Keratinocyte (primary cell): ENCODE results near the gene ZNF467. TPM values are rescaled to one million over a fixed set of nuclear protein-coding genes. Genes with fewer than 3 reads are reported as not detected.

Source experiments
- DNase-seq: peaks from one replicate; pipeline ENCODE4 v3.0.0-alpha.2; 2011; ENCODE audit warnings: low read depth, missing footprints, low spot score
- FAIRE-seq: peaks from 2 replicates; lab custom pipeline; 2011; peaks lifted over from hg19 to GRCh38; lab: Jason Lieb, UNC
- H2AFZ ChIP-seq: 2 replicates; pipeline ENCODE4 v1.6.0; 2012; ENCODE audit warnings: low read length, control low read depth, inconsistent platforms; ENCODE audit not compliant: control insufficient read depth
- H3K27ac ChIP-seq: 2 replicates; pipeline ENCODE4 v1.5.1; 2011; ENCODE audit warnings: low read length; ENCODE audit not compliant: control insufficient read depth, insufficient read depth
- H3K27me3 ChIP-seq: 3 replicates; pipeline ENCODE4 v1.6.0; 2011; ENCODE audit warnings: low read length; ENCODE audit not compliant: control insufficient read depth, insufficient read depth; ENCODE audit errors: extremely low read depth
- H3K36me3 ChIP-seq, 2 experiments: 2 replicates in 1 of 2; 3 replicates in 1 of 2; pipeline ENCODE4 v1.5.1; 2011; ENCODE audit warnings: low read length in 2 of 2, mild to moderate bottlenecking in 1 of 2; ENCODE audit not compliant: control insufficient read depth in 2 of 2, insufficient read depth in 2 of 2; ENCODE audit errors: extremely low read depth in 1 of 2
- H3K4me1 ChIP-seq: 3 replicates; pipeline ENCODE4 v1.5.1; 2011; ENCODE audit warnings: low read length; ENCODE audit not compliant: control insufficient read depth, insufficient read depth; ENCODE audit errors: extremely low read depth
- H3K4me2 ChIP-seq: 3 replicates; pipeline ENCODE4 v1.6.0; 2011; ENCODE audit warnings: low read depth, low read length; ENCODE audit not compliant: control insufficient read depth, insufficient read depth; ENCODE audit errors: extremely low read depth
- H3K4me3 ChIP-seq, 3 experiments: fragments of 200-600 bp in 1 of 3; sonication (generic) in 1 of 3; 2 replicates in 2 of 3; 3 replicates in 1 of 3; pipeline ENCODE4 v1.5.1; 2011 to 2016; ENCODE audit warnings: low read length in 3 of 3, mild to moderate bottlenecking in 3 of 3, control low read depth in 2 of 3, inconsistent platforms in 1 of 3, low read depth in 1 of 3, mixed read lengths in 1 of 3, mixed run types in 1 of 3, moderate library complexity in 1 of 3; ENCODE audit not compliant: control insufficient read depth in 2 of 3, insufficient read depth in 2 of 3; ENCODE audit errors: extremely low read depth in 1 of 3
- H3K79me2 ChIP-seq: 2 replicates; pipeline ENCODE4 v1.6.0; 2012; ENCODE audit warnings: low read length; ENCODE audit not compliant: control insufficient read depth, insufficient read depth
- H3K9ac ChIP-seq: 3 replicates; pipeline ENCODE4 v1.6.0; 2011; ENCODE audit warnings: low read length; ENCODE audit not compliant: control insufficient read depth, insufficient read depth; ENCODE audit errors: extremely low read depth
- H3K9me1 ChIP-seq: 3 replicates; pipeline ENCODE4 v1.6.0; 2011; ENCODE audit warnings: low read length; ENCODE audit not compliant: control insufficient read depth, insufficient read depth; ENCODE audit errors: extremely low read depth
- H3K9me3 ChIP-seq: 2 replicates; pipeline ENCODE4 v1.5.1; 2012; ENCODE audit warnings: low read depth, low read length; ENCODE audit not compliant: control insufficient read depth
- H4K20me1 ChIP-seq: 3 replicates; pipeline ENCODE4 v1.6.0; 2011; ENCODE audit warnings: low read length; ENCODE audit not compliant: control insufficient read depth, insufficient read depth; ENCODE audit errors: extremely low read depth
- EZH2 ChIP-seq: IDR thresholded peaks from one replicate; pipeline ENCODE4 v1.6.1; 2012; ENCODE audit warnings: inconsistent platforms, mild to moderate bottlenecking, low read length, moderate library complexity
- dilution Hi-C: fragments of 300-500 bp; cut with MboI; formaldehyde crosslinking; loops from one replicate; pipeline ENCODE4 v1.7.0; 2020; ENCODE audit warnings: low sequenced_read_pairs; ENCODE audit not compliant: extremely low pct_ligation_motif_present
- polyA plus RNA-seq, 5 experiments: library from polyadenylated mRNA; depleted of rRNA in 3 of 5; stranded (reverse) in 3 of 5; stranded (forward) in 1 of 5; unstranded in 1 of 5; fragments of >200 nt; gene quantifications; 1 replicate in 1 of 5; 2 replicates in 3 of 5; 3 replicates in 1 of 5; pipeline versions ENCODE4 v1.2.1 to v1.2.3, GENCODE V29; 2011 to 2012; ENCODE audit warnings: missing spikeins in 2 of 5, low read depth in 1 of 5, low replicate concordance in 1 of 5
- TF ChIP-seq, protein P1 (sequence below), 3 experiments: IDR thresholded peaks in 1 of 3; conservative IDR thresholded peaks in 1 of 3; optimal IDR thresholded peaks in 1 of 3; 2 replicates in 2 of 3; 3 replicates in 1 of 3; pipeline versions ENCODE3 to v1.5.1; 2011; ENCODE audit warnings: low read length in 3 of 3, mild to moderate bottlenecking in 3 of 3, moderate library complexity in 2 of 3, control low read depth in 1 of 3, inconsistent platforms in 1 of 3; ENCODE audit not compliant: insufficient read depth in 2 of 3; ENCODE audit errors: extremely low read depth in 1 of 3

Gene ZNF467
- polyA plus RNA-seq, 1 donor (not counting 4 experiments of a cell fraction or from before 2014, with no cell fraction given): 0.31 TPM

- DNase-seq (no peak), FAIRE-seq (no peak)
- Histone ChIP-seq H3K27me3 (peaks cover 3% of the 10 kb centered on the region), H3K9me1 (no peaks in the 10 kb centered on the region), H3K36me3 (peaks cover 2 to 13% of the 10 kb centered on the region in 2 experiments), H4K20me1 (no peaks in the 10 kb centered on the region), H3K79me2 (no peaks in the 10 kb centered on the region), H2AFZ (no peak overlapping the region), H3K4me3 (no peak overlapping the region), H3K9me3 (no peaks in the 10 kb centered on the region), H3K27ac (no peak overlapping the region), H3K9ac (no peak overlapping the region), H3K4me2 (no peak overlapping the region), H3K4me1 (peaks cover 8% of the 10 kb centered on the region)
- TF ChIP-seq EZH2: no peak
- TF ChIP-seq, protein P1, sequence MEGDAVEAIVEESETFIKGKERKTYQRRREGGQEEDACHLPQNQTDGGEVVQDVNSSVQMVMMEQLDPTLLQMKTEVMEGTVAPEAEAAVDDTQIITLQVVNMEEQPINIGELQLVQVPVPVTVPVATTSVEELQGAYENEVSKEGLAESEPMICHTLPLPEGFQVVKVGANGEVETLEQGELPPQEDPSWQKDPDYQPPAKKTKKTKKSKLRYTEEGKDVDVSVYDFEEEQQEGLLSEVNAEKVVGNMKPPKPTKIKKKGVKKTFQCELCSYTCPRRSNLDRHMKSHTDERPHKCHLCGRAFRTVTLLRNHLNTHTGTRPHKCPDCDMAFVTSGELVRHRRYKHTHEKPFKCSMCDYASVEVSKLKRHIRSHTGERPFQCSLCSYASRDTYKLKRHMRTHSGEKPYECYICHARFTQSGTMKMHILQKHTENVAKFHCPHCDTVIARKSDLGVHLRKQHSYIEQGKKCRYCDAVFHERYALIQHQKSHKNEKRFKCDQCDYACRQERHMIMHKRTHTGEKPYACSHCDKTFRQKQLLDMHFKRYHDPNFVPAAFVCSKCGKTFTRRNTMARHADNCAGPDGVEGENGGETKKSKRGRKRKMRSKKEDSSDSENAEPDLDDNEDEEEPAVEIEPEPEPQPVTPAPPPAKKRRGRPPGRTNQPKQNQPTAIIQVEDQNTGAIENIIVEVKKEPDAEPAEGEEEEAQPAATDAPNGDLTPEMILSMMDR (optimal IDR thresholded peaks at IDR 0.05 in 1 of 3, IDR thresholded peaks at IDR 0.05 in 1 of 3, conservative IDR thresholded peaks at IDR 0.05 in 1 of 3; ENCODE audit: extremely low read depth in 1 of 3, insufficient read depth in 2 of 3, low read length in 3 of 3): no peak
- dilution Hi-C loops: no loop called here
These were observed 38.7 kb downstream of the ZNF467 start for GRCh38 chr7:149734791-149735075.

DNA sequence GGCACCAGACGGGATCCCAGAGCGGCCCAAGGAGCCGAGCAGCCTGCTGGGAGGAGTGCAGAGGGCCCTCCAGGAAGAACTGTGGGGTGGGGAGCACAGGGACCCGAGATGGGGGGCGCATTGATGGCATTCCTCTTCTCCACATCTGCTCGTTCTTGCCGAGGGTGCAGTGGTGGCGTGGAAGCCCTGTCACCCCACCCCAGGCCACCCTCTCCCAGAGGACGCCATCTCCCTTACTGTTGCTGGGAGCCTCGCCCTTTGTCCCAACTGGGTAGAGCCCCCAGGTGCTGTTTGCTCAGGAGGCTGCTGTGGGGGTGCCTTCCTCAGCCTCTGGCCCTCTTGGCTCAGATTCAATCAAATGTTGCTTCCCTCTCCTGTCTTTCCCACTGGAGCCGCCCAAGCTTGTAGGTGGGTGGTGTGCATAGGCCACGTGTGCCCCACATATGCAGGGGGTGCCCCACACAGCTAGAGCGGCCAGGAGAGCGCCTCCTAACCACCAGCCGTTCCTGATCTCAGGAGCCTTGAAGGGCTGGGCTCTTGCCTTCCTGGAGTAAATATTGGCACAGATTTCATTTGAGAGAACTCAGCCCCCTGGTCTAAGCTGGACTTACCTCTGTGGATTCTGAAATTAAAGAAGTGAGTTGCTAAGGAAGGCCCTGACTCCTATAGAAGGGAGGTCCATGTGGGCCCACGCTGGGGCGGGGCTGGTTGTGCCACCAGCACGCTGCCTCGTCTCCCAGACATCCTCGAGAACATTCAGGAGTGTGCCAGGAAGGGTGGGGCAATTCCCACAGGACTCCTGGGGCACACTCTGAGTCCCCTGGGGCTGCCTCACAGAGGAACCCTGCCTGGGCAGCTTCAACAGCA, 39.2 kb downstream of the ZNF467 start:
- dilution Hi-C loops: no loop called here
- no peak overlapping the region for H3K27ac ChIP-seq
- no peak overlapping the region for H2AFZ ChIP-seq
- no peak for DNase-seq
- H3K36me3 ChIP-seq: peaks cover 5 to 15% of the 10 kb centered on the region in 2 experiments
- H3K4me1 ChIP-seq: peaks cover 8% of the 10 kb centered on the region
- H3K4me3 ChIP-seq: no peak overlapping the region
- no peaks in the 10 kb centered on the region for H3K9me3 ChIP-seq
- no peaks in the 10 kb centered on the region for H4K20me1 ChIP-seq
- H3K9ac ChIP-seq: no peak overlapping the region
- TF ChIP-seq, protein P1 (optimal IDR thresholded peaks at IDR 0.05 in 1 of 3, IDR thresholded peaks at IDR 0.05 in 1 of 3, conservative IDR thresholded peaks at IDR 0.05 in 1 of 3; ENCODE audit: extremely low read depth in 1 of 3, insufficient read depth in 2 of 3, low read length in 3 of 3): no peak
- TF ChIP-seq EZH2: no peak
- FAIRE-seq: no peak
- H3K27me3 ChIP-seq: peaks cover 3% of the 10 kb centered on the region
- no peaks in the 10 kb centered on the region for H3K9me1 ChIP-seq
- H3K4me2 ChIP-seq: no peak overlapping the region
- no peaks in the 10 kb centered on the region for H3K79me2 ChIP-seq
